CD14-positive monocyte (primary cell): Measurements from ENCODE around the gene MAP1LC3A. TPM values are rescaled to one million over a fixed set of nuclear protein-coding genes. Genes with fewer than 3 reads are reported as not detected.

ENCODE experiments used
- DNase-seq, 3 donors: peaks; one replicate each; pipeline ENCODE4 v3.0.0-alpha.2; 2011 to 2022
- H2AFZ ChIP-seq: 2 replicates; pipeline ENCODE4 v1.6.0; 2012; ENCODE audit warnings: mild to moderate bottlenecking, low read depth, low read length, inconsistent platforms; ENCODE audit not compliant: insufficient read depth, poor library complexity, severe bottlenecking
- H3K27ac ChIP-seq, 2 donors: 1 replicate in 1 of 2; 2 replicates in 1 of 2; pipeline ENCODE4 v1.5.1; 2012 to 2013; ENCODE audit warnings: low read length in 2 of 2, control low read depth in 1 of 2, inconsistent platforms in 1 of 2, low read depth in 1 of 2, mild to moderate bottlenecking in 1 of 2
- H3K27me3 ChIP-seq, 2 donors: one replicate each; pipeline versions ENCODE4 v1.6.0 to v1.6.1; 2011 to 2013; ENCODE audit warnings: low read length in 2 of 2; ENCODE audit not compliant: control insufficient read depth in 2 of 2, insufficient read depth in 2 of 2
- H3K36me3 ChIP-seq, 2 donors: replicated peaks in 1 of 2; 1 replicate in 1 of 2; 2 replicates in 1 of 2; pipeline versions ENCODE4 v1.5.1 to v1.6.1; 2012 to 2013; ENCODE audit warnings: low read length in 2 of 2, control low read depth in 1 of 2, inconsistent platforms in 1 of 2, mild to moderate bottlenecking in 1 of 2; ENCODE audit not compliant: insufficient read depth in 2 of 2, control insufficient read depth in 1 of 2
- H3K4me1 ChIP-seq, 2 donors: 1 replicate in 1 of 2; 2 replicates in 1 of 2; pipeline versions ENCODE4 v1.5.1 to v1.6.1; 2012 to 2013; ENCODE audit warnings: low read length in 2 of 2, control low read depth in 1 of 2, inconsistent platforms in 1 of 2, mild to moderate bottlenecking in 1 of 2, moderate library complexity in 1 of 2; ENCODE audit not compliant: insufficient read depth in 2 of 2, control insufficient read depth in 1 of 2
- H3K4me2 ChIP-seq: replicated peaks from 2 replicates; pipeline ENCODE3; 2012; ENCODE audit warnings: low read length, moderate library complexity, mild to moderate bottlenecking; ENCODE audit not compliant: poor library complexity, severe bottlenecking; ENCODE audit errors: extremely low read depth
- H3K4me3 ChIP-seq, 3 experiments: fragments of 200-600 bp in 1 of 3; sonication (generic) in 1 of 3; replicated peaks in 1 of 3; 1 replicate in 2 of 3; 2 replicates in 1 of 3; pipeline ENCODE4 v1.5.1; 2011 to 2013; ENCODE audit warnings: low read length in 3 of 3, mild to moderate bottlenecking in 3 of 3, control low read depth in 2 of 3, low read depth in 2 of 3, inconsistent platforms in 1 of 3, moderate library complexity in 1 of 3
- H3K79me2 ChIP-seq: 2 replicates; pipeline ENCODE4 v1.6.0; 2012; ENCODE audit warnings: mild to moderate bottlenecking, control low read depth, inconsistent platforms, low read length, moderate library complexity; ENCODE audit not compliant: insufficient read depth
- H3K9ac ChIP-seq: 2 replicates; pipeline ENCODE4 v1.6.0; 2017; ENCODE audit warnings: low read length, mild to moderate bottlenecking; ENCODE audit not compliant: insufficient read depth, poor library complexity, severe bottlenecking
- H3K9me3 ChIP-seq, 2 donors: replicated peaks in 1 of 2; 1 replicate in 1 of 2; 2 replicates in 1 of 2; pipeline versions ENCODE4 v1.5.1 to v1.6.1; 2012 to 2013; ENCODE audit warnings: low read length in 2 of 2, control low read depth in 1 of 2; ENCODE audit not compliant: control insufficient read depth in 1 of 2, insufficient read depth in 1 of 2
- H4K20me1 ChIP-seq: 2 replicates; pipeline ENCODE4 v1.6.0; 2012; ENCODE audit warnings: mild to moderate bottlenecking, low read length, control low read depth, moderate library complexity; ENCODE audit not compliant: insufficient read depth
- H3K27ac Mint-ChIP-seq, 7 donors: one replicate each; pipeline ENCODE4 v1.8.0; 2020; ENCODE audit warnings: mild to moderate bottlenecking in 7 of 7, mixed read lengths in 7 of 7, moderate library complexity in 6 of 7, inconsistent platforms in 2 of 7
- H3K27me3 Mint-ChIP-seq, 3 donors: one replicate each; pipeline ENCODE4 v1.8.0; 2021 to 2022; ENCODE audit warnings: low read depth in 3 of 3, mild to moderate bottlenecking in 3 of 3, mixed read lengths in 3 of 3, moderate library complexity in 3 of 3, inconsistent platforms in 1 of 3
- H3K36me3 Mint-ChIP-seq, 2 donors: one replicate each; pipeline ENCODE4 v1.8.0; 2020; ENCODE audit warnings: mixed read lengths in 2 of 2, inconsistent platforms in 1 of 2, mild to moderate bottlenecking in 1 of 2
- H3K4me1 Mint-ChIP-seq: one replicate; pipeline ENCODE4 v1.8.0; 2020; ENCODE audit warnings: mild to moderate bottlenecking, mixed read lengths
- H3K4me3 Mint-ChIP-seq, 2 donors: one replicate each; pipeline ENCODE4 v1.8.0; 2020; ENCODE audit warnings: mild to moderate bottlenecking in 2 of 2, mixed read lengths in 2 of 2, moderate library complexity in 1 of 2
- H3K9me3 Mint-ChIP-seq, 7 donors: one replicate each; pipeline ENCODE4 v1.8.0; 2020 to 2022; ENCODE audit warnings: mixed read lengths in 7 of 7, mild to moderate bottlenecking in 6 of 7, moderate library complexity in 6 of 7, inconsistent platforms in 2 of 7
- CTCF ChIP-seq: fragments of 200-600 bp; IDR thresholded peaks from one replicate; pipeline ENCODE4 v1.8.0; 2022; ENCODE audit warnings: antibody characterized with exemption, mild to moderate bottlenecking
- WGBS: methylation state at CpG from one replicate; pipeline ENCODE4 v1.1.5; 2013; ENCODE audit warnings: missing lambda C conversion rate; ENCODE audit not compliant: insufficient coverage; 5-methylcytosine and 5-hydroxymethylcytosine counted together
- intact Hi-C, 2 donors: fragments of 100-400 bp; cut with micrococcal nuclease; formaldehyde crosslinking; loops; one replicate each; pipeline versions ENCODE4 v1.15.0 to v1.15.1; 2023
- polyA plus RNA-seq, 3 donors: library from polyadenylated mRNA; depleted of rRNA in 1 of 3; unstranded in 2 of 3; stranded (reverse) in 1 of 3; fragments of 300-500 nt in 2 of 3; fragments of >200 nt in 1 of 3; fragmentation: Illumina TruSeq in 2 of 3; gene quantifications; 1 replicate in 2 of 3; 2 replicates in 1 of 3; pipeline ENCODE4 v1.2.3, GENCODE V29; 2012 to 2021

MAP1LC3A gene
- polyA plus RNA-seq, 3 donors = 2.5 to 7.7 (median 2.6) TPM

- H3K4me1 ChIP-seq = no peaks in the 10 kb centered on the region
- H3K4me1 Mint-ChIP-seq = no peaks in the 10 kb centered on the region
- H3K9me3 ChIP-seq = no peaks in the 10 kb centered on the region
- H3K4me3 ChIP-seq = no peak overlapping the region
- peaks cover 71 to 95% of the 10 kb centered on the region in 2 donors for H3K36me3 ChIP-seq
- H3K27me3 ChIP-seq = no peaks in the 10 kb centered on the region
- no peak overlapping the region for H3K27ac ChIP-seq
- intact Hi-C loops = loop anchor here in 1 of 2 donors (5.0 kb wide), 2 partner anchors 171 to 231 kb away; no protein-coding TSS in a partner anchor
- H3K4me2 ChIP-seq = no peak overlapping the region
- peak overlapping the region in 1 of 7 donors; percentile 36 for H3K27ac Mint-ChIP-seq
- TF ChIP-seq CTCF = no peak
- no peak overlapping the region for H3K9ac ChIP-seq
- H3K27me3 Mint-ChIP-seq = no peaks in the 10 kb centered on the region
- H3K79me2 ChIP-seq = peaks cover 7% of the 10 kb centered on the region
- H2AFZ ChIP-seq = no peak overlapping the region
- H3K9me3 Mint-ChIP-seq = no peaks in the 10 kb centered on the region
- H3K4me3 Mint-ChIP-seq = no peak overlapping the region
- WGBS = 100% methylated on average over 2 of the region's 2 CpGs
- DNase-seq = no peak
- H3K36me3 Mint-ChIP-seq = peaks cover 68 to 83% of the 10 kb centered on the region in 2 donors
- peaks cover 45% of the 10 kb centered on the region for H4K20me1 ChIP-seq
These were observed 22.7 kb upstream of the MAP1LC3A start for GRCh38 chr20:34535857-34536256.

GRCh38 chr20:34536798-34537394 is 21.6 kb upstream of the MAP1LC3A start:
- Mint-ChIP-seq H3K4me3 (no peak overlapping the region), H3K36me3 (peaks cover 69 to 84% of the 10 kb centered on the region in 2 donors), H3K9me3 (no peaks in the 10 kb centered on the region), H3K27me3 (no peaks in the 10 kb centered on the region), H3K4me1 (no peaks in the 10 kb centered on the region), H3K27ac (no peak overlapping the region)
- H3K36me3 ChIP-seq = peaks cover 73 to 95% of the 10 kb centered on the region in 2 donors
- no peak overlapping the region for H2AFZ ChIP-seq
- intact Hi-C loops = loop anchor here in 1 of 2 donors (5.0 kb wide), 2 partner anchors 170 to 230 kb away; no protein-coding TSS in a partner anchor
- peaks cover 35% of the 10 kb centered on the region for H4K20me1 ChIP-seq
- H3K4me2 ChIP-seq = no peak overlapping the region
- no peak overlapping the region for H3K4me3 ChIP-seq
- 93% methylated on average over 6 of the region's 10 CpGs for WGBS
- peak; percentile 28 for TF ChIP-seq CTCF
- H3K9ac ChIP-seq = no peak overlapping the region
- DNase-seq = peak in 1 of 3 donors; percentile 17
- no peak overlapping the region for H3K27ac ChIP-seq
- H3K79me2 ChIP-seq = peaks cover 2% of the 10 kb centered on the region
- H3K4me1 ChIP-seq = no peaks in the 10 kb centered on the region
- H3K27me3 ChIP-seq = no peaks in the 10 kb centered on the region
- no peaks in the 10 kb centered on the region for H3K9me3 ChIP-seq
